Retina (tissue), 1 donor: Measurements from ENCODE around the gene HBA1.
A peak's percentile ranks its signal among the peaks of the same experiment; 100 is the strongest.
"Not testable (repeated sequence)": the region's sequence is repeated elsewhere in the genome, so short reads cannot be mapped to it uniquely, and the experiment has no call there.

ENCODE experiments used
- DNase-seq: peaks from one replicate; pipeline ENCODE4 v3.0.0-alpha.2; 2016

Gene HBA1

DNA sequence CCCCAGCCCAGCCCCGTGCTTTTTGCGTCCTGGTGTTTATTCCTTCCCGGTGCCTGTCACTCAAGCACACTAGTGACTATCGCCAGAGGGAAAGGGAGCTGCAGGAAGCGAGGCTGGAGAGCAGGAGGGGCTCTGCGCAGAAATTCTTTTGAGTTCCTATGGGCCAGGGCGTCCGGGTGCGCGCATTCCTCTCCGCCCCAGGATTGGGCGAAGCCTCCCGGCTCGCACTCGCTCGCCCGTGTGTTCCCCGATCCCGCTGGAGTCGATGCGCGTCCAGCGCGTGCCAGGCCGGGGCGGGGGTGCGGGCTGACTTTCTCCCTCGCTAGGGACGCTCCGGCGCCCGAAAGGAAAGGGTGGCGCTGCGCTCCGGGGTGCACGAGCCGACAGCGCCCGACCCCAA, 474 bp upstream of the HBA1 start:
- not testable (repeated sequence) for DNase-seq

DNA sequence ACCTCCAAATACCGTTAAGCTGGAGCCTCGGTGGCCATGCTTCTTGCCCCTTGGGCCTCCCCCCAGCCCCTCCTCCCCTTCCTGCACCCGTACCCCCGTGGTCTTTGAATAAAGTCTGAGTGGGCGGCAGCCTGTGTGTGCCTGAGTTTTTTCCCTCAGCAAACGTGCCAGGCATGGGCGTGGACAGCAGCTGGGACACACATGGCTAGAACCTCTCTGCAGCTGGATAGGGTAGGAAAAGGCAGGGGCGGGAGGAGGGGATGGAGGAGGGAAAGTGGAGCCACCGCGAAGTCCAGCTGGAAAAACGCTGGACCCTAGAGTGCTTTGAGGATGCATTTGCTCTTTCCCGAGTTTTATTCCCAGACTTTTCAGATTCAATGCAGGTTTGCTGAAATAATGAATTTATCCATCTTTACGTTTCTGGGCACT, 928 bp downstream of the HBA1 start:
- DNase-seq = no peak

DNA sequence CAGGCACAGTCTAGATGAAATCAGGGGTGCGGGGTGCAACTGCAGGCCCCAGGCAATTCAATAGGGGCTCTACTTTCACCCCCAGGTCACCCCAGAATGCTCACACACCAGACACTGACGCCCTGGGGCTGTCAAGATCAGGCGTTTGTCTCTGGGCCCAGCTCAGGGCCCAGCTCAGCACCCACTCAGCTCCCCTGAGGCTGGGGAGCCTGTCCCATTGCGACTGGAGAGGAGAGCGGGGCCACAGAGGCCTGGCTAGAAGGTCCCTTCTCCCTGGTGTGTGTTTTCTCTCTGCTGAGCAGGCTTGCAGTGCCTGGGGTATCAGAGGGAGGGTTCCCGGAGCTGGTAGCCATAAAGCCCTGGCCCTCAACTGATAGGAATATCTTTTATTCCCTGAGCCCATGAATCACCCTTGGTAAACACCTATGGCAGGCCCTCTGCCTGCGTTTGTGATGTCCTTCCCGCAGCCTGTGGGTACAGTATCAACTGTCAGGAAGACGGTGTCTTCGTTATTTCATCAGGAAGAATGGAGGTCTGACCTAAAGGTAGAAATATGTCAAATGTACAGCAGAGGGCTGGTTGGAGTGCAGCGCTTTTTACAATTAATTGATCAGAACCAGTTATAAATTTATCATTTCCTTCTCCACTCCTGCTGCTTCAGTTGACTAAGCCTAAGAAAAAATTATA, 1.6 kb downstream of the HBA1 start:
- DNase-seq = no peak

DNA sequence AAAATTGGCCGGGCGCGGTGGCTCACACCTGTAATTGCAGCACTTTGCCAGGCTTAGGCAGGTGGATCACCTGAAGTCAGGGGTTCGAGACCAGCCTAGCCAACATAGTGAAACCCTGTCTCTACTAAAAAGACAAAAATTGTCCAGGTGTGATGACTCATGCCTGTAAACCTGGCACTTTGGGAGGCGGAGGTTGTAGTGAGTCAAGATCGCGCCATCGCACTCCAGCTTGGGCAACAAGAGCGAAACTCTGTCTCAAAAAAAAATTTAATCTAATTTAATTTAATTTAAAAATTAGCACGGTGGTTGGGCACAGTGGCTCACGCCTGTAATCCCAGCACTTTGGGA, 2.2 kb downstream of the HBA1 start:
- no peak for DNase-seq

DNA sequence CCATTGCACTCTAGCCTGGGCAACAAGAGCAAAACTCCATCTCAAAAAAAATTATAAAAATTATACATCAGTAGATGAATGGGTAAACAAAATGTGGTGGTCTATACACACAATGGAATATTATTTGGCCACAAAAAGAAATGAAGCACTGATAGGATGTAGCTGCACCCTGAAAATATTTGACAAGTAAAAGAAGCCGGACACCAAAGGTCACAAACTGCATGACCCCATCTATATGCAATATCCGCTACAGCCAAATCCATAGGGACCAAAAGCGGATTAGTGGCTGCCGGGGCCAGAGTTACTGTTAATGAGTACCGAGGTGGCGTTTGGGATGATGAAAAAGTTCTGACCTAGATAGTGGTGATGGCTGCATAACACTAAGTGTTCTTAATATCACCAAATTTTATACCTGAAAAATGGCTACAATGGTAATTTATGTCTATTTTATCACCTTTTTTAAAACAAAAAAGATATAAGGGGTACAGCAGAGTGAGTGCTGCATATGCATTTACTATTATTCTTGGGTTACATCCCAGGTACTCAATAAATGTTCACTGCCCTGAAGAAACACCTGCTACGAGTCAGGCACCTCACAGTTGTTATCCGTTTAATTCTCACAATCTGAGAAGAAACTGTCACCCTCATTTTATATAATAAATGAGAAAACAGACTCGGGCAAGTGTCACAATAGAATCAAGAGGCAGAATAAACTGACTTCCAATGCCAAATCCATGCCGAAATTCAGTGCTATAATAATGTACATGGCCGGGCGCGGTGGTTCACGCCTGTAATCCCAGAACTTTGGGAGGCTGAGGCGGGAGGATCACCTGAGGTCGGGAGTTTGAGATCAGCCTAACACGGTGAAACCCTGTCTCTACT, 3.0 kb downstream of the HBA1 start:
- DNase-seq = no peak

DNA sequence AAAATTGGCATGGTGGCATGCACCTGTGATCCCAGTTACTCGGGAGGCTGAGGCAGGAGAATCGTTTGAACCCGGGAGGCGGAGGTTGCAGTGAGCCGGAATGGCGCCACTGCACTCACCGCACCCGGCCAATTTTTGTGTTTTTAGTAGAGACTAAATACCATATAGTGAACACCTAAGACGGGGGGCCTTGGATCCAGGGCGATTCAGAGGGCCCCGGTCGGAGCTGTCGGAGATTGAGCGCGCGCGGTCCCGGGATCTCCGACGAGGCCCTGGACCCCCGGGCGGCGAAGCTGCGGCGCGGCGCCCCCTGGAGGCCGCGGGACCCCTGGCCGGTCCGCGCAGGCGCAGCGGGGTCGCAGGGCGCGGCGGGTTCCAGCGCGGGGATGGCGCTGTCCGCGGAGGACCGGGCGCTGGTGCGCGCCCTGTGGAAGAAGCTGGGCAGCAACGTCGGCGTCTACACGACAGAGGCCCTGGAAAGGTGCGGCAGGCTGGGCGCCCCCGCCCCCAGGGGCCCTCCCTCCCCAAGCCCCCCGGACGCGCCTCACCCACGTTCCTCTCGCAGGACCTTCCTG, 3.7 kb downstream of the HBA1 start, which contains the start of gene HBQ1:
HBQ1 (plus strand) TSS at position 359 of the 575 bp plus-strand sequence; CDS start at position 387, 28 bp downstream.
- peak; percentile 54 for DNase-seq

DNA sequence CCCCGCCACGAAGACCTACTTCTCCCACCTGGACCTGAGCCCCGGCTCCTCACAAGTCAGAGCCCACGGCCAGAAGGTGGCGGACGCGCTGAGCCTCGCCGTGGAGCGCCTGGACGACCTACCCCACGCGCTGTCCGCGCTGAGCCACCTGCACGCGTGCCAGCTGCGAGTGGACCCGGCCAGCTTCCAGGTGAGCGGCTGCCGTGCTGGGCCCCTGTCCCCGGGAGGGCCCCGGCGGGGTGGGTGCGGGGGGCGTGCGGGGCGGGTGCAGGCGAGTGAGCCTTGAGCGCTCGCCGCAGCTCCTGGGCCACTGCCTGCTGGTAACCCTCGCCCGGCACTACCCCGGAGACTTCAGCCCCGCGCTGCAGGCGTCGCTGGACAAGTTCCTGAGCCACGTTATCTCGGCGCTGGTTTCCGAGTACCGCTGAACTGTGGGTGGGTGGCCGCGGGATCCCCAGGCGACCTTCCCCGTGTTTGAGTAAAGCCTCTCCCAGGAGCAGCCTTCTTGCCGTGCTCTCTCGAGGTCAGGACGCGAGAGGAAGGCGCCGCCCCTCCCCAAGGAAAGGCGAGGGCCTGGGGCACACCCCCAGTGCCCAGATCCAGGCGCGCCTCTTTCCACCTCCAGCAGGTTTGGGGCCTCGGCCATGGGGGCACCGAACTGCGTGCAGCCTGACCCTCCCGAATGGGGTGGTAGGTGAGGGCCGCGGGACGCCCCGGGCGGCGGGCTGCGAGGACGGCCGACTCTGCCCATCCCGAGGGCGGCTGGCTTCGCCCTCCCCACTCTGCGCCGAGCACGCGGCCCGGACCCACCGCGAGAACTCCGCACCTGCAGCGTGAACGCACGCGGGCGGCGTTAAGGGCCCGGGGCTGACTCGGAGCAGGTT, 4.4 kb downstream of the HBA1 start:
- peak; percentile 91 for DNase-seq

DNA sequence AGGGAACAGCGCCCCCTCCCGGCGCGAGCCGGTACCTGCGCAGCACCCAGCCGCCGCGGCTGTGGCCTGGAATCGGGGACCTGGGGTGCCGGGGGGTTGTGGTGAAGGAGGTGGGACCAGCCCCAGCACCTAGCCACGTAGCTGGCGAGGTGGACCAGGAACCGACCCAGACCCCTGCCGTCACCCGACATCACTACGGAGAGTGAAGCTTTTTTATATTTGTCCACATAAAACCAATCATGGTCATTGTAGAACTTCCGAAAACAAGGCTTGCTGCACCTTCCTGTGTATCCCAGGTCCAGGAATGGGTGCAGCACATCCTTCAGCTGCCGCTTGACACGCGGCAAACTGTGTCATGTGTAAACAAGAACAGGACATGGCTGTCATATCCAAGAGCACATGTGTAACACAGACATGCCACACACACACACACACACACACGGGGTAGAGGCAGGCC, 5.1 kb downstream of the HBA1 start:
- DNase-seq = no peak

DNA sequence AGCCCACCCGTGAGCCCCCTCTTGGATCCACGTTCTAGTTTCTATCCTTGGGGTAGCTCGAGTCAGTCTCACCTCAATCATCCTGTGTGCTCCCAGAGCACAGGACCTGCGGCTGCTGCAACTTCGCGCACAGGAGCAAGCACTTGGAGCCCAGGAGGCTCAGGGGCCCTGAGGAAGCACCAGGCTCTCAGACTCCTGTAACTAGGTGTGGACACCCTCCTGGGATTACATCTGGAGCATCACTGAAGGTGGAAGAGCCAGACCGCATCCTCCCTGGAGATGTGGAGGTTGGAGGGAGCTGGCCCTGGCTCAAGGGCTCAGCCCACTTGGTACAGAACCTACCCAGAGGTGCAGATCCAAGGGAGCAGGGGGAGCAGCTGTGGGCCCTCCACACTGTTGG, 6.5 kb downstream of the HBA1 start:
- no peak for DNase-seq

DNA sequence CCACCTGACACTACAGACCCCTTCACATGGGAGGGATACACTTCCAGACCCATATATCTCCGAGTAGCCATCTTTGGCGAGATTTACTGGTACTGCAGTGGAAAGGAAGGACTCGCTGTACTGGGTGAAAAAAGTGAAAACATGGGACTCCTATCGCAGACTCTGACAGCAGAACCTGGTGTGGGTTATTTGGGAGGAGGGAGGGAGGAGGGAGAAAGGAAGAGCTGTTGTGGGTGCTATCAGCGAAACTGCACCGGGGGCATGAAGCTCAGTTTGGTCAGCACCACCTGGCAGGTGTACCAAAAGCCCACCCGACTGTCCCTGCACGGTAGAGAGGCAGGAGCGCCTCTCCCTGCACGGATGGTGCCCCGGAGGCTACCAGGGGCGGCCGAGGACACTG, 8.7 kb downstream of the HBA1 start:
- DNase-seq = no peak

DNA sequence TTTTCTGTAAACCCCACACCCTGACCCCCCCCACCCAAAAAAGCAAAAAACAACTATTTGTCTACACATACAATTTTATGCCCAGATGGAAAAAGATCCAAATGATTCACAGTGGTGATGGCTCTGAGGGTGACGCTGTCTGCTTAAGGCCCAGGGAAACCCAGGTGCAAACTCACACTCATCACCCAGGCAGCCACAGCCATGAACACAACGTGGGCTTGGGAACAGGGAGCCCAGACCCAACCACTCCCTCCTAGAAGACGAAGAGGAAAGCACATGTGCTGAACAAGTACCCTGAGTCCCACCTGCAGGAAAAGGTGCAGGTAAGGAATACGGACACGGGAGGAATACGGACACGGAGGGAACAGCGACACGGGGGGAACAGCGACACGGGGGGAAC, 9.2 kb downstream of the HBA1 start:
- no peak for DNase-seq

DNA sequence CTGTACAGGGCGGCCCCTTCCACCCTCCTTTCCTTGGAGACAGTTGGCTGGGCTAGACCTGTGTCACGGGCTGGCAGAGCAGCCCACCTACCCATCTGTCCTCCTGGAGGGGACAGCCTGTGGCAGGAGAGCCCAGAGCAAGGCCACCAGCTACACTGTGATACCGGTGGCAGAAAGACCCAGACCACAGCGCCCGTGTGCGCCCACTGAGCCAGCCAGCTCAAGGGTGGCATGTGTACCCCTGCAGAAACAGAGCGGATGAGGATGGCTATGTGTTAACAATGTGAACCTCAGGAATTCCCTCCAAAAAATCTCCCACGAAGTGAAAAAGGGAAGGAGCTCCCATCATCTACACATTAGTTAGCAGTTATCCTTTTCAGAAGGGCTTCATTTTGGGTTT, 10.8 kb downstream of the HBA1 start:
- DNase-seq = no peak

DNA sequence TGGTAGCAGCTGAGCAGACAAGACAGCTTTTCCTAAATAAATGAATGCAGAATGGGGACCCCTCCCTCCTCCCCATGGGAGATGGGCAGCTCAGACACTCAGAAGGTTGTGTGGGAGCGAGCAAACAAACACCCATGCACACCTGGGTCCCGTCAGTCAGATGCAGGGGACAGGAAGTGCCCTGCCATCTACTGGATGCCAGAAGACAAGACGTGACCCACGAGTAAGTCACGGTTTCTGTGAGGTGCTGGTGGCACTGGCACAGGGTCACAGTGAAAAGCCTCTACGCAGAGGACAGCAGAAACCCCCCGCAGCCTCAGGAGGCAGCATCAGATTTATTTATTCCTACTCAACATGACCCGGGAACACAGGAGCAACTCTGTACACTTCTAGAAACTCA, 12.2 kb downstream of the HBA1 start:
- no peak for DNase-seq

DNA sequence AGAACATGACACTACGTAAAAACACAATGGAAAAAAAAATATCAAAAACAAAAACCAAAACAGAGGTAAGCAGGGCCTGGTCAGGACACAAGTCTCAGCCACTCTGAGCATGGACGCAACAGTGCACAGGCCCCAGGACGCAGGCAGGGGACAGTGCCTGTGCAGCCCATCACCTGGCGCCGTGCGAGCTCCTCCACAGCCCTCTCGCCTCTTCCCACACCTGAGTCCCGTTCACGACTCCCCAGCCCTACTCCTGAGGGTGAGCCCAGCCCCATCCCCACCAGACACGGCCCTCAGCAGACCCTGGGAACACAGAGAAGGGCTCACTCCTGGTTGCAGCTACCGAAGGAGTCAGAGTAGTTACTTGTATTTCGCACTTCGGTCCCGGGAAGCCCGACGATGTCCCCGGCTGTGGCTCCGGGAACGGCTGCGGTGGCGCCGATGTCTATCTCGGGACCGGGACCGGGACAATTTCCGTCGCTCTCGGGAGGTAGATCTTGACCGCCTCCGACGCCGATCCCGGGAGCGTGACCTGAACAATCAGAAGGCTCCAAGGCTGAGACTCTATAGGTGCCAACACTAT, 13.2 kb downstream of the HBA1 start:
- DNase-seq = no peak

DNA sequence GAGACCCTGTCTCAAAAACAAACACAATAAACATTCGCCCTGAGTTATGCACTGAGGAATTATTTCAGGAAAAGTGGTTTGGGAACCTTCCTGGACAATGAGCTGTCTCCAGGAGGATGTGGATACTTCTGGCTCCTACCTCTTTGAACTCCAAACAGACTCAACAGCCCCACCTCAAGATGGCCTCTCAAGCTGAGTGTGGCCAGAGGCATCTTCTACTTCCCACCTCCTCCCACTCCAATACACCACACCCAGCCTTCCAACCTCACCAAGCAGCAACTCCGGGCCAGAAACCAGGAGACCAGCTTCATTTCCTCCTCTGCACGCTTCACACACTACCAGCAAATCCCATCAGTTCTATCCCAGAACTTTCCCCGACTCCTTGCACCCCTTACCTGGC, 15.4 kb downstream of the HBA1 start:
- DNase-seq = no peak

DNA sequence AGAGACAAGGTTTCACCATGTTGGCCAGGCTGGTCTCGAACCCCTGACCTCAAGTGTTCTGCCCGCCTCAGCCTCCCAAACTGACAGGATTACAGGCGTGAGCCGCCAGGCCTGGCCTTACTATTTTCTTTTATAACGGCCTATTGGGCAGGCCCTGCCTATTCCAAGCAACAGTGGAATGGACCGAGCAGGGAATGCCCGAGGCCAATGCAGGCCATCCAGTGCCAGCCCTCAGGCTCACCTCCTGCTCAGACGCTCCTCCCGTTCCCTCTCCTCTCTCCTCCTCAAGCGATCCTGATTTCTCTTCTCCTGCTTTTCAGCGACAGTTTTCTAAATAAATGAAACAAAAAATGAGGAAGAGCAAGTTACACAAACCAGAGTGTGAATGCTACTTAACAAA, 16.2 kb downstream of the HBA1 start:
- no peak for DNase-seq

DNA sequence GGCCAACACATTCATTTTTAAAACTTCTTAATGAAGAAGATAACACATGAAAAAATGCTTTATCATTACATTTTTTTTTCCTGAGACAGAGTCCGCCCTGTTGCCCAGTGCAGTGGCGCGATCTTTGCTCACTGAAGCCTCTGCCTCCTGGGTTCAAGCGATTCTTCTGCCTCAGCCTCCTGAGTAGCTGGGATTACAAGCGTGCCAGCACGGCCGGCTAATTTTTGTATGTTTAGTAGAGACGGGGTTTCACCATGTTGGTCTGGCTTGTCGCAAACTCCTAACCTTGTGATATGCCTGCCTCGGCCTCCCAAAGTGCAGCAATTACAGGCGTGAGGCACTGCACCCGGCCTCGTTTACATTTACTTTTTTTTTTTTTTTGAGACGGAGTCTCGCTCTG, 17.0 kb downstream of the HBA1 start:
- no peak for DNase-seq

DNA sequence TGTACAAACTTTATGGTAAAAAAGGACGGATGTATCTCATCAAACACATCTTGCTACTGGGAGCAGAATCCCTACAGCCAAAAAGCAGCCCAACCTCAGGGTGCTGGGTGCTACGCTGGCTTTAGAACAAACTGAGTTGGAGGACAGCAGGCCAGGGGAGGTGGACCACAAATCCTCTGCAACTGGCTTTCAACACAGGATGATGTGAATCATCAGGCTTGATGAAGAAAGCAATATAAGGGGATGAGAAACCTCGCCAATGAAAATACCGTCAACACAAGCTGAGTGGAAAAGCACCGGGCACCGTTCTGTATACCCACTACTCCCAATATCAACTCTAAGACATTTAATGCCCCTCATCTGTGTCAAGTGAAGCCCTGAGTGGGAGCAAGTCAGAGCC, 18.0 kb downstream of the HBA1 start:
- no peak for DNase-seq

DNA sequence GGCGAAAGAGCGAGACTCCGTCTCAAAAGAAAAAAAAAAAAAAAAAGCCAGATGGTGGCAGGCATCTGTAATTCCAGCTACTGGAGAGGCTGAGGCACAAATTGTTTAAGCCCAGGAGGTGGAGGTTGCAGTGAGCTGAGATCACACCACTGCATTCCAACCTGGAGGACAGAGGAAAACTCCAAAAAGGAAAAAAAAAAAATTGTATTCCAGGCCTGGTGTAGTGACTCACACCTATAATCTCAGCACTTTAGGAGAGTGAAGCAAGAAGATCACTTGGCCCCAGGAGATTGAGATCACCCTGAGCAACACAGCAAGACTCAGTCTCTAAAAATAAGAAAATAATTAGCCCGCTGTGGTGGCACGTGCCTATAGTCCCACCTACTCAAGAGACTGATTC, 23.9 kb downstream of the HBA1 start:
- no peak for DNase-seq

DNA sequence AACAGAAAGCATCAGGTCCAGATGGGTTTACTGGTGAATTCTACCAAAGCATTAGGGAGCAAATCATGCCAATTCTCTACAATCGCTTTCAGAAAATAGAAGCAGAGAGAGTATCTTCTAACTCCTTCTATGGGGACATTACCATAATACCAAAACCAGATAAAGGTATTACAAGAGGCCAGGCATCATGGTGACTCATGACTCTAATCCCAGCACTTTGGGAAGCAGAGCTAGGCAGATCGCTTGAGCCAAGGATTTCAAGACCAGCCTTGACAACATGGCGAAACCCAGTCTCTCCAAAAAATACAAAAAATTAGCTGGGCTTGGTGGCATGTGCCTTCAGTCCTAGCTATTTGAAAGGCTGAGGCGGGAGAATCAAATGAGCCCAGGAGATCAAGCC, 26.8 kb downstream of the HBA1 start:
- DNase-seq = no peak

DNA sequence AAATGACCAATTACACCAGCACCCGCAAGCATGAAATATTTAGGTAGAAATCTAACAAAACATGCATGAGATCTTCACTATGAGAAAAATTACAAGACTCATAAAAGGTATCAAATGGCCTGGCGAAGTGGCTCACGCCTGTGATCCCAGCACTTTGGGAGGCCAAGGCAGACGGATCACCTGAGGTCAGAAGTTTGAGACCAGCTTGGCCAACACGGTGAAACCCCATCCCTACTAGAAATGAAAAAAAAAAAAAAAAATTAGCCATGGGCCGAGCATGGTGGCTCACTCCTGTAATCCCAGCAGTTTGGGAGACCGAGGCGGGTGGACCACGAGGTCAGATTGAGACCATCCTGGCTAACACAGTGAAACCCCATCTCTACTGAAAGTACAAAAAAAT, 27.6 kb downstream of the HBA1 start:
- DNase-seq = not testable (repeated sequence)

DNA sequence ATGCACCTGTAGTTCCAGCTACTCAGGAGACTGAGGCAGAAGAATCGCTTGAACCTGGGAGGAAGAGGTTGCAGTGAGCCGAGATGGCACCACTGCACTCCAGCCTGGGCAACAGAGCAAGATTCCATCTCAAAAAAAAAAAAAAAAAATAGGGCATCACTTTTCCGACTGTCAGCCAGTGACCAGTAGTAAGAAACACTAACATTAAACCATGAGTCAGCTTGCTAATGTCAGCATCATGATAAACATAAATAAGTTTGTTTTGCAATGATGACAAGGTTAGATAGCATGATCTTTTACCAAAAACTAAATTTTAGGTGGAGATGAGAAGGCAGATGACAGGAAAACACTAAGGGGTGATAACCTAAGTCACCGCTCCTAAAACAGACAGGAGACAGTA, 32.9 kb downstream of the HBA1 start:
- DNase-seq = not testable (repeated sequence)
